ENCODE data around the gene GARIN5A.

DNA sequence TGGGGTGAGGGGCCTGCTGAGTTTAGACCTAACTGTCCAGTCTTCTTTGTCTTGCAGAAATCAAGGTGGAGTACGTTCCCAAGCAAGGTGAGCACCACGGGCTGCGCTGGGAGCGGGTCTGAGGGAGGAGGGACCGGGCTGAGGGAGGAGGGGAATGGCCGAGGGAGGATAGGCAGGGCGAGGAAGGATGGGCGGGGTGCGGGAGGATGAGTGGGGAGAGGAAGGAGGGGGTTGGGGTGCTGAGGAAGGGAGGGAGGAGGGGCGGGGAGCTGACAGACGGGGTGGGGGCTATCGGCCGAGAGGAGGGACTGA, 25.5 kb downstream of the GARIN5A start:
- TF ChIP-seq POLR2A (IDR thresholded peaks at IDR 0.05; ENCODE audit: low read depth, low read length) (no peak), POLR2AphosphoS5 (IDR thresholded peaks at IDR 0.05; ENCODE audit: low read depth, low read length) (no peak)
